Neural cell (in vitro differentiated cells): ENCODE data around the gene GPR142. TPM values are rescaled to one million over a fixed set of nuclear protein-coding genes. Genes with fewer than 3 reads are reported as not detected.

Experiments used
- H2AFZ ChIP-seq: fragments of 200-600, 300-800 bp; sonication (generic), shearing (Covaris generic); 2 replicates; pipeline ENCODE4 v1.6.0; 2014; ENCODE audit warnings: low read depth, mild to moderate bottlenecking, antibody characterized with exemption, low read length, moderate library complexity
- H3F3A ChIP-seq: fragments of 200-600 bp; shearing (Covaris generic); 2 replicates; pipeline ENCODE4 v1.6.1; 2016; ENCODE audit warnings: mild to moderate bottlenecking, moderate library complexity, mixed read lengths, antibody characterized with exemption, low read length; ENCODE audit not compliant: insufficient read depth, poor library complexity, severe bottlenecking
- H3K27ac ChIP-seq: fragments of 200-600, 300-800 bp; sonication (generic), shearing (Covaris generic); 2 replicates; pipeline ENCODE4 v1.5.1; 2014; ENCODE audit warnings: mild to moderate bottlenecking, low read length, moderate library complexity
- H3K27me3 ChIP-seq: fragments of 300-800, 200-600 bp; sonication (generic), shearing (Covaris generic); 2 replicates; pipeline ENCODE4 v1.6.0; 2014; ENCODE audit warnings: mild to moderate bottlenecking, low read depth, low read length, moderate library complexity; ENCODE audit not compliant: insufficient read depth
- H3K36me3 ChIP-seq: fragments of 300-800, 200-600 bp; sonication (generic), shearing (Covaris generic); 2 replicates; pipeline ENCODE4 v1.5.1; 2014; ENCODE audit warnings: mild to moderate bottlenecking, antibody characterized with exemption, low read length, moderate library complexity; ENCODE audit not compliant: insufficient read depth
- H3K4me2 ChIP-seq: fragments of 300-800, 200-600 bp; sonication (generic), shearing (Covaris generic); 2 replicates; pipeline ENCODE4 v1.6.0; 2014; ENCODE audit warnings: mild to moderate bottlenecking, low read length
- H3K4me3 ChIP-seq: fragments of 300-800, 200-600 bp; sonication (generic), shearing (Covaris generic); 2 replicates; pipeline ENCODE4 v1.5.1; 2014; ENCODE audit warnings: mild to moderate bottlenecking, low read length, moderate library complexity
- H3K79me2 ChIP-seq: fragments of 200-600 bp; shearing (Covaris generic); replicated peaks from 2 replicates; pipeline ENCODE4 v1.6.0; 2014; ENCODE audit warnings: mild to moderate bottlenecking, low read length, moderate library complexity; ENCODE audit not compliant: insufficient read depth
- H3K9ac ChIP-seq: fragments of 300-800, 200-600 bp; sonication (generic), shearing (Covaris generic); 2 replicates; pipeline ENCODE4 v1.6.1; 2016; ENCODE audit warnings: mild to moderate bottlenecking, low read length, mixed read lengths
- H3K9me2 ChIP-seq: fragments of 200-600 bp; shearing (Covaris generic); 2 replicates; pipeline ENCODE4 v1.6.1; 2016; ENCODE audit warnings: mild to moderate bottlenecking, low read length, mixed read lengths; ENCODE audit not compliant: insufficient read depth
- H3K9me3 ChIP-seq: fragments of 200-600, 300-800 bp; sonication (generic), shearing (Covaris generic); 2 replicates; pipeline ENCODE4 v1.6.1; 2016; ENCODE audit warnings: mild to moderate bottlenecking, mixed run types, low read length, moderate library complexity, mixed read lengths
- H4K20me1 ChIP-seq: fragments of 200-600 bp; shearing (Covaris generic); 2 replicates; pipeline ENCODE4 v1.6.1; 2016; ENCODE audit warnings: mild to moderate bottlenecking, mixed run types; ENCODE audit not compliant: insufficient read depth
- EP300 ChIP-seq: fragments of 450-650 bp; conservative IDR thresholded peaks from 2 replicates; pipeline ENCODE4 v1.6.1; 2014; ENCODE audit warnings: antibody characterized with exemption, mild to moderate bottlenecking, moderate library complexity; ENCODE audit not compliant: poor library complexity, severe bottlenecking
- EZH2 ChIP-seq: fragments of 200-600, 300-800 bp; shearing (Covaris generic), sonication (generic); IDR thresholded peaks from 2 replicates; pipeline ENCODE4 v1.6.1; 2014; ENCODE audit warnings: antibody characterized with exemption, low read length, borderline replicate concordance, mild to moderate bottlenecking; ENCODE audit not compliant: insufficient read depth, poor library complexity, severe bottlenecking
- MXI1 ChIP-seq: fragments of 450-650 bp; conservative IDR thresholded peaks from 2 replicates; pipeline ENCODE4 v1.6.1; 2014; ENCODE audit warnings: antibody characterized with exemption, mild to moderate bottlenecking; ENCODE audit not compliant: poor library complexity, severe bottlenecking
- POLR2AphosphoS5 ChIP-seq: IDR thresholded peaks from 2 replicates; pipeline ENCODE4 v1.6.1; 2012
- RAD21 ChIP-seq: fragments of 450-650 bp; conservative IDR thresholded peaks from 2 replicates; pipeline ENCODE4 v1.6.1; 2014; ENCODE audit warnings: antibody characterized with exemption, mild to moderate bottlenecking, moderate library complexity
- SMC3 ChIP-seq: fragments of 450-650 bp; conservative IDR thresholded peaks from 2 replicates; pipeline ENCODE4 v1.6.1; 2014; ENCODE audit warnings: antibody characterized with exemption, mild to moderate bottlenecking, moderate library complexity; ENCODE audit not compliant: poor library complexity
- TAF1 ChIP-seq: IDR thresholded peaks from 2 replicates; pipeline ENCODE4 v1.6.1; 2012; ENCODE audit warnings: low read depth
- polyA plus RNA-seq: library from polyadenylated mRNA; depleted of rRNA; stranded (reverse); fragments of >200 nt; gene quantifications from 2 replicates; pipeline ENCODE4 v1.2.3, GENCODE V29; 2014
- TF ChIP-seq, protein P1 (sequence below): IDR thresholded peaks from 2 replicates; pipeline ENCODE4 v1.6.1; 2012; ENCODE audit warnings: borderline replicate concordance
- TF ChIP-seq, protein P2 (sequence below): fragments of 450-650 bp; IDR thresholded peaks from 2 replicates; pipeline ENCODE4 v1.5.1; 2014; ENCODE audit warnings: antibody characterized with exemption, mild to moderate bottlenecking, moderate library complexity; ENCODE audit not compliant: poor library complexity, severe bottlenecking

The GPR142 gene
- polyA plus RNA-seq, 1 donor from 2014 or later, result not detected

DNA sequence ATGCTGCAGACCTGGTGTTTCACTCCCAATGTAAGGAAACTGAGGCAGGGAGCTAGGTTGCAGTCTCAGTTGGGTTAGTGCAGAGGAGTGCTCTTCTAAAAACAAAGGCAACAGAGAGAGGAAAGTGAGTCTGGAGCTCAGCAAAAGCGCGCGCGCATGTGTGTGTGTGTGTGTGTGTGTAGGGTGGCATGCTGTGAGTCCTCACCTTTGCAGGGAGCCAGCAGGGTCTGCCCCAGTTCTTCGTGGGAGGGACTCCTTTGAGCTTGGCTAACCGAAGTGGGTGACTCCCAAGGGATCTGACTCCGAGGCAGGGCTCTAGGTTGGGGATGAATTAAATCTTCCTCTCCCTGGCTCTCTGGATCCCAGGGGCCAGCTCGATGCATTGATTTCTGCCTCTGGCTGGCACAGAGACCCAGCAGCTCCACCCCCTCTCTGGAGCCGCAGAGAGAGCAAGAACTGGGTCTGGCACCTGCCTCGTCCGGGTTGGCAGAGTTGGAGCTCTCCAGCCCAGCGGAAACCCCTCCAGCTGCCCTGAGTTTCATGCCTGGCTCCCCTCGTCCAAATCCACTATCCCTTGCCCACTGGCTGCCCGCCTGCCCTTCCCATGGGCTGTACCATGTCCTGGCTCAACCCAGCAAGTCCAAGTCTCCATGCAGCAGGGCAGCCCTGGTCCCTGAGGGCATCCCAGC, 4.4 kb upstream of the GPR142 start:
- Histone ChIP-seq H3K9ac (no peak overlapping the region), H3K4me3 (no peak overlapping the region), H3K9me2 (no peaks in the 10 kb centered on the region), H4K20me1 (no peaks in the 10 kb centered on the region), H3K4me2 (no peak overlapping the region), H3K79me2 (no peaks in the 10 kb centered on the region), H3F3A (no peaks in the 10 kb centered on the region), H3K27me3 (no peaks in the 10 kb centered on the region), H3K36me3 (no peaks in the 10 kb centered on the region), H3K9me3 (no peaks in the 10 kb centered on the region), H2AFZ (no peak overlapping the region), H3K27ac (no peak overlapping the region)
- TF ChIP-seq, protein P1, sequence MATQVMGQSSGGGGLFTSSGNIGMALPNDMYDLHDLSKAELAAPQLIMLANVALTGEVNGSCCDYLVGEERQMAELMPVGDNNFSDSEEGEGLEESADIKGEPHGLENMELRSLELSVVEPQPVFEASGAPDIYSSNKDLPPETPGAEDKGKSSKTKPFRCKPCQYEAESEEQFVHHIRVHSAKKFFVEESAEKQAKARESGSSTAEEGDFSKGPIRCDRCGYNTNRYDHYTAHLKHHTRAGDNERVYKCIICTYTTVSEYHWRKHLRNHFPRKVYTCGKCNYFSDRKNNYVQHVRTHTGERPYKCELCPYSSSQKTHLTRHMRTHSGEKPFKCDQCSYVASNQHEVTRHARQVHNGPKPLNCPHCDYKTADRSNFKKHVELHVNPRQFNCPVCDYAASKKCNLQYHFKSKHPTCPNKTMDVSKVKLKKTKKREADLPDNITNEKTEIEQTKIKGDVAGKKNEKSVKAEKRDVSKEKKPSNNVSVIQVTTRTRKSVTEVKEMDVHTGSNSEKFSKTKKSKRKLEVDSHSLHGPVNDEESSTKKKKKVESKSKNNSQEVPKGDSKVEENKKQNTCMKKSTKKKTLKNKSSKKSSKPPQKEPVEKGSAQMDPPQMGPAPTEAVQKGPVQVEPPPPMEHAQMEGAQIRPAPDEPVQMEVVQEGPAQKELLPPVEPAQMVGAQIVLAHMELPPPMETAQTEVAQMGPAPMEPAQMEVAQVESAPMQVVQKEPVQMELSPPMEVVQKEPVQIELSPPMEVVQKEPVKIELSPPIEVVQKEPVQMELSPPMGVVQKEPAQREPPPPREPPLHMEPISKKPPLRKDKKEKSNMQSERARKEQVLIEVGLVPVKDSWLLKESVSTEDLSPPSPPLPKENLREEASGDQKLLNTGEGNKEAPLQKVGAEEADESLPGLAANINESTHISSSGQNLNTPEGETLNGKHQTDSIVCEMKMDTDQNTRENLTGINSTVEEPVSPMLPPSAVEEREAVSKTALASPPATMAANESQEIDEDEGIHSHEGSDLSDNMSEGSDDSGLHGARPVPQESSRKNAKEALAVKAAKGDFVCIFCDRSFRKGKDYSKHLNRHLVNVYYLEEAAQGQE, result no peak
- TF ChIP-seq, protein P2, sequence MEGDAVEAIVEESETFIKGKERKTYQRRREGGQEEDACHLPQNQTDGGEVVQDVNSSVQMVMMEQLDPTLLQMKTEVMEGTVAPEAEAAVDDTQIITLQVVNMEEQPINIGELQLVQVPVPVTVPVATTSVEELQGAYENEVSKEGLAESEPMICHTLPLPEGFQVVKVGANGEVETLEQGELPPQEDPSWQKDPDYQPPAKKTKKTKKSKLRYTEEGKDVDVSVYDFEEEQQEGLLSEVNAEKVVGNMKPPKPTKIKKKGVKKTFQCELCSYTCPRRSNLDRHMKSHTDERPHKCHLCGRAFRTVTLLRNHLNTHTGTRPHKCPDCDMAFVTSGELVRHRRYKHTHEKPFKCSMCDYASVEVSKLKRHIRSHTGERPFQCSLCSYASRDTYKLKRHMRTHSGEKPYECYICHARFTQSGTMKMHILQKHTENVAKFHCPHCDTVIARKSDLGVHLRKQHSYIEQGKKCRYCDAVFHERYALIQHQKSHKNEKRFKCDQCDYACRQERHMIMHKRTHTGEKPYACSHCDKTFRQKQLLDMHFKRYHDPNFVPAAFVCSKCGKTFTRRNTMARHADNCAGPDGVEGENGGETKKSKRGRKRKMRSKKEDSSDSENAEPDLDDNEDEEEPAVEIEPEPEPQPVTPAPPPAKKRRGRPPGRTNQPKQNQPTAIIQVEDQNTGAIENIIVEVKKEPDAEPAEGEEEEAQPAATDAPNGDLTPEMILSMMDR, result no peak
- TF ChIP-seq EZH2, result no peak
- no peak for TF ChIP-seq TAF1
- no peak for TF ChIP-seq MXI1

DNA sequence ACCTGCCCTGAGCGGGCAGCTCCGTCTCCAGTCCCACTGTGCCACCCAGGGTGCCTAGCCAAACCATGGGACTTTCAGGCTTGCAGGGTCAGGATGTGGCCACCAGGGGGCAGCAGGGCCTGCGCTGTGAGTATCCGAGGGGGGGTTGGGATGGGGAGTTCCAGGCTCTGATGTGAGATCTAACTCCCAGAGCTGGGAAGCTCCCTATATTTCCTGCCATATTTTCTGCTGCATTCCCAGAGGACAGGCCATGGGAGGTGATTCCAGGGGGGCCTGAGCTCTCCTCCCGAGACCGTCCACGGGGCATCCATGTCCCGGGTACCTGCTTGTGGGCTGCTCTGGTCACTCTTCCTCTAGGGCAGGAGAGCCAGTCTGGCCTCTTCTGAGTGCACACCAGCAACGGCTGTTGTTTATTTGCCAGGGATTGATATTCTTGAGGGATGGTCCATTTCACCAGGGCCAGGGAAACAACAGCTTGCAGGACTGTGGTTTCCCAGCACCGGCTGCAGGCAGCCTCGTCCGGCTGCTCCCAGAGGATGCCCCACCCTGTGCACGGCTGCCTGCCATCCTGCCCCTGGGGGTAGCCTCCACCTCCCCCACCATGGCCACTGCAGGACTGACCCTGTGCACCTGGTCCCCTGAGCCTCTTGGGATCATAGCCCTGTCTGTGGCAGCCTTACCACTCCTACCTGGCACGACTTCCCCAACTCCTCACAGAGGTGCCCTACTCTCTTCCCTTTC, 1.2 kb downstream of the GPR142 start:
- no peak overlapping the region for H2AFZ ChIP-seq
- H3K36me3 ChIP-seq, result no peaks in the 10 kb centered on the region
- no peak overlapping the region for H3K9ac ChIP-seq
- H3K79me2 ChIP-seq, result no peaks in the 10 kb centered on the region
- no peaks in the 10 kb centered on the region for H3K27me3 ChIP-seq
- no peak overlapping the region for H3K4me3 ChIP-seq
- H4K20me1 ChIP-seq, result no peaks in the 10 kb centered on the region
- H3K27ac ChIP-seq, result no peak overlapping the region
- H3F3A ChIP-seq, result no peaks in the 10 kb centered on the region
- H3K4me2 ChIP-seq, result no peak overlapping the region
- H3K9me3 ChIP-seq, result no peaks in the 10 kb centered on the region
- no peaks in the 10 kb centered on the region for H3K9me2 ChIP-seq
- TF ChIP-seq POLR2AphosphoS5 (no peak), RAD21 (peak; percentile 63), TAF1 (no peak), EZH2 (no peak), SMC3 (peak; percentile 70), EP300 (no peak), MXI1 (no peak)
- TF ChIP-seq, protein P2, result peak; percentile 72
